ENCODE data around the gene HINFP. TPM values are rescaled to one million over a fixed set of nuclear protein-coding genes. Genes with fewer than 3 reads are reported as not detected.
"Not testable (repeated sequence)": the region's sequence is repeated elsewhere in the genome, so short reads cannot be mapped to it uniquely, and the experiment has no call there.

The HINFP gene
- total RNA-seq, 1 experiment from 2014 or later: 11.1 TPM

- no peak for DNase-seq (ENCODE audit: low read depth)
Observed at GRCh38 chr11:119116601-119117000, 4.8 kb upstream of the HINFP start.

- DNase-seq (ENCODE audit: low read depth): no peak
Observed at GRCh38 chr11:119117004-119117706, 4.2 kb upstream of the HINFP start.

GRCh38 chr11:119118227-119118626, 3.2 kb upstream of the HINFP start:
- DNase-seq (ENCODE audit: low read depth): no peak

GRCh38 chr11:119118946-119119345, 2.4 kb upstream of the HINFP start:
- DNase-seq (ENCODE audit: low read depth): no peak

- DNase-seq (ENCODE audit: low read depth): peak; percentile 35
Observed at GRCh38 chr11:119120639-119121007, 757 bp upstream of the HINFP start.

- DNase-seq (ENCODE audit: low read depth): no peak
Observed at GRCh38 chr11:119121811-119122124, 388 bp downstream of the HINFP start.

GRCh38 chr11:119125821-119126220, 4.4 kb downstream of the HINFP start:
- no peak for DNase-seq (ENCODE audit: low read depth)

GRCh38 chr11:119126675-119127268, 5.4 kb downstream of the HINFP start:
- DNase-seq (ENCODE audit: low read depth): no peak

- no peak for DNase-seq (ENCODE audit: low read depth)
Observed at GRCh38 chr11:119130662-119131061, 9.3 kb downstream of the HINFP start.

- DNase-seq (ENCODE audit: low read depth): no peak
Observed at GRCh38 chr11:119134389-119134978, 13.1 kb downstream of the HINFP start.

- DNase-seq (ENCODE audit: low read depth): not testable (repeated sequence)
Observed at GRCh38 chr11:119139276-119139675, 17.9 kb downstream of the HINFP start.

- DNase-seq (ENCODE audit: low read depth): peak; percentile 71
Observed at GRCh38 chr11:119144825-119145486, 23.6 kb downstream of the HINFP start.

- DNase-seq (ENCODE audit: low read depth): no peak
Observed at GRCh38 chr11:119145551-119145950, 24.2 kb downstream of the HINFP start.

GRCh38 chr11:119147604-119148333, 26.4 kb downstream of the HINFP start:
- DNase-seq (ENCODE audit: low read depth): no peak

- DNase-seq (ENCODE audit: low read depth): no peak
Observed at GRCh38 chr11:119148720-119149017, 27.3 kb downstream of the HINFP start.

GRCh38 chr11:119149018-119149785, 27.8 kb downstream of the HINFP start, which contains the start of gene ABCG4:
TSS of gene ABCG4 (plus strand) at chr11:119149052. CDS start at chr11:119149966, 914 bp downstream.
- DNase-seq (ENCODE audit: low read depth): no peak

- no peak for DNase-seq (ENCODE audit: low read depth)
Observed at GRCh38 chr11:119149786-119150275, 28.5 kb downstream of the HINFP start.

- DNase-seq (ENCODE audit: low read depth): no peak
Observed at GRCh38 chr11:119152043-119152442, 30.7 kb downstream of the HINFP start.

GRCh38 chr11:119152604-119153003, 31.2 kb downstream of the HINFP start:
- no peak for DNase-seq (ENCODE audit: low read depth)

- DNase-seq (ENCODE audit: low read depth): peak; percentile 23
Observed at GRCh38 chr11:119153049-119153818, 31.9 kb downstream of the HINFP start.

All from LHCN-M2 (cell line).